ENCODE results near the gene AARS2.
A peak's percentile ranks its signal among the peaks of the same experiment; 100 is the strongest.
"Not testable (repeated sequence)": the region's sequence is repeated elsewhere in the genome, so short reads cannot be mapped to it uniquely, and the experiment has no call there.

The AARS2 gene

GRCh38 chr6:44329858-44330257 lies 16.7 kb upstream of the AARS2 start:
- DNase-seq (ENCODE audit: low spot score) = no peak

- not testable (repeated sequence) for DNase-seq (ENCODE audit: low spot score)
Observed at GRCh38 chr6:44328203-44328602, 15.1 kb upstream of the AARS2 start.

- DNase-seq (ENCODE audit: low spot score) = no peak
Observed at GRCh38 chr6:44327760-44328159, 14.6 kb upstream of the AARS2 start.

GRCh38 chr6:44327096-44327495 lies 13.9 kb upstream of the AARS2 start:
- no peak for DNase-seq (ENCODE audit: low spot score)

GRCh38 chr6:44321210-44321609 lies 8.1 kb upstream of the AARS2 start:
- DNase-seq (ENCODE audit: low spot score) = no peak

GRCh38 chr6:44317136-44317631 lies 4.0 kb upstream of the AARS2 start:
- DNase-seq (ENCODE audit: low spot score) = not testable (repeated sequence)

- no peak for DNase-seq (ENCODE audit: low spot score)
Observed at GRCh38 chr6:44316481-44316880, 3.3 kb upstream of the AARS2 start.

GRCh38 chr6:44315951-44316350 lies 2.8 kb upstream of the AARS2 start:
- DNase-seq (ENCODE audit: low spot score) = no peak

GRCh38 chr6:44315516-44315915 lies 2.4 kb upstream of the AARS2 start:
- DNase-seq (ENCODE audit: low spot score) = no peak

- not testable (repeated sequence) for DNase-seq (ENCODE audit: low spot score)
Observed at GRCh38 chr6:44314657-44315056, 1.5 kb upstream of the AARS2 start.

- no peak for DNase-seq (ENCODE audit: low spot score)
Observed at GRCh38 chr6:44311767-44312166, 1.4 kb downstream of the AARS2 start.

- no peak for DNase-seq (ENCODE audit: low spot score)
Observed at GRCh38 chr6:44311304-44311703, 1.8 kb downstream of the AARS2 start.

- DNase-seq (ENCODE audit: low spot score) = no peak
Observed at GRCh38 chr6:44310241-44310640, 2.9 kb downstream of the AARS2 start.

- DNase-seq (ENCODE audit: low spot score) = no peak
Observed at GRCh38 chr6:44309631-44310030, 3.5 kb downstream of the AARS2 start.

GRCh38 chr6:44309092-44309491 lies 4.1 kb downstream of the AARS2 start:
- DNase-seq (ENCODE audit: low spot score) = peak; percentile 86

- DNase-seq (ENCODE audit: low spot score) = no peak
Observed at GRCh38 chr6:44307217-44307616, 5.9 kb downstream of the AARS2 start.

- DNase-seq (ENCODE audit: low spot score) = no peak
Observed at GRCh38 chr6:44306710-44307109, 6.4 kb downstream of the AARS2 start.

GRCh38 chr6:44305200-44305725 lies 7.9 kb downstream of the AARS2 start:
- no peak for DNase-seq (ENCODE audit: low spot score)

GRCh38 chr6:44304282-44305199 lies 8.6 kb downstream of the AARS2 start:
- DNase-seq (ENCODE audit: low spot score) = peak; percentile 48

- DNase-seq (ENCODE audit: low spot score) = no peak
Observed at GRCh38 chr6:44303842-44304241, 9.3 kb downstream of the AARS2 start.

- no peak for DNase-seq (ENCODE audit: low spot score)
Observed at GRCh38 chr6:44302856-44303255, 10.3 kb downstream of the AARS2 start.

- DNase-seq (ENCODE audit: low spot score) = no peak
Observed at GRCh38 chr6:44301782-44302564, 11.2 kb downstream of the AARS2 start.

GRCh38 chr6:44301106-44301505 lies 12.0 kb downstream of the AARS2 start:
- no peak for DNase-seq (ENCODE audit: low spot score)
